ENCODE measurements around the gene GTF2H3. TPM values are rescaled to one million over a fixed set of nuclear protein-coding genes. Genes with fewer than 3 reads are reported as not detected.

The GTF2H3 gene
- total and polyA plus RNA-seq, 2 experiments from 2014 or later: 10.5 to 27.7 TPM

DNA sequence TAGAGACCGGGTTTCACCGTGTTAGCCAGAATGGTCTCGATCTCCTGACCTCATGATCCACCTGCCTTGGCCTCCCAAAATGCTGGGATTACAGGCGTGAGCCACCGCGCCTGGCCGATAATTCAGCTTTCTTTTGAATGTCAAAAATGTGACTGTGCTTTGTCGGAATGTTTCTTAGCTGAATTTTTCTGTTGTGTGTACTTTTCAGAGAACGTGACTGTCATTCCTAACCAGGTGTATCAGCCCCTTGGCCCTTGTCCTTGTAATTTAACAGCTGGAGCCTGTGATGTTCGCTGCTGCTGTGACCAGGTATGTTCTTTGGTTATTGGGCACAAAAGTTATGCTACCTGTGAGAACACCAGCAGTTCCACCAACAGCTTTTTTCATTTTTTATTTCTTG lies 45.4 kb downstream of the GTF2H3 start (continued):
- no peak for TF ChIP-seq ZNF462 (CRISPR knock-in tag; IDR thresholded peaks at IDR 0.05)
- TF ChIP-seq ZNF114 (CRISPR knock-in tag; IDR thresholded peaks at IDR 0.05): no peak

DNA sequence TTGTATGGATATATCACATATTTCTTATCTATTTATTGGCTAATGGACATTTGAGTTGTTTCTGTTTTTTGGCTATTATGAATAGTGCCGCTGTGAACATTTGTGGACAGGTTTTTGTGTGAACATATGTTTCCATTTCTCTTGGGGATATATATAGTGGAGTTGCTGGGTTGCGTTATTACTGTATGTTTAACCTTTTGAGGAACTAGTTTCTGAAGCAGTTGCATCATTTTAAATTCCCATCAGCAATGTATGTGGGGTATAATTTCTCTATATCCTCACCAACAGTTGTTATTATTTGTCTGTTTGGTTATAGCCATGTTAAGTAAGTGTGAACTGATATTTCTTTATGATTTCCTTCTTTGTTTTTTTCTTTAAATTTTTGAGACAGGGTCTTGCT lies 48.0 kb downstream of the GTF2H3 start:
- no peaks in the 10 kb centered on the region for H3K9me3 Mint-ChIP-seq
- H4K20me1 ChIP-seq (replicated peaks; ENCODE audit: insufficient read depth): no peaks in the 10 kb centered on the region
- H3K27me3 Mint-ChIP-seq (ENCODE audit: insufficient read depth, low read depth, poor library complexity): no peaks in the 10 kb centered on the region
- DNase-seq (ENCODE audit: low spot score) (no peak), ATAC-seq (no peak)
- H3K79me2 ChIP-seq (replicated peaks; ENCODE audit: insufficient read depth): no peaks in the 10 kb centered on the region
- H3K27ac ChIP-seq (ENCODE audit: low read depth): no peak overlapping the region
- no peaks in the 10 kb centered on the region for H3K36me3 ChIP-seq (ENCODE audit: insufficient read depth)
- H2AFZ ChIP-seq: no peak overlapping the region
- H3K4me2 ChIP-seq: no peak overlapping the region
- H3K27ac Mint-ChIP-seq: no peak overlapping the region
- H3K4me1 ChIP-seq (ENCODE audit: insufficient read depth): no peaks in the 10 kb centered on the region
- no peaks in the 10 kb centered on the region for H3K9me2 ChIP-seq (ENCODE audit: insufficient read depth)
- peaks cover under 1% of the 10 kb centered on the region; the same call in 2 of the 3 replicates for H3K36me3 Mint-ChIP-seq (ENCODE audit: low read depth)
- no peaks in the 10 kb centered on the region for H3K4me1 Mint-ChIP-seq
- no peak overlapping the region for H3K4me3 ChIP-seq
- H3K27me3 ChIP-seq (ENCODE audit: insufficient read depth): no peaks in the 10 kb centered on the region
- no peaks in the 10 kb centered on the region for H3F3A ChIP-seq (replicated peaks; ENCODE audit: low read depth)
- H3K4me3 Mint-ChIP-seq: no peak overlapping the region
- TF ChIP-seq EZH2 (IDR thresholded peaks at IDR 0.05; ENCODE audit: low read depth, unreplicated experiment): no peak
- no peak for TF ChIP-seq CREB1 (CRISPR knock-in tag; IDR thresholded peaks at IDR 0.05; ENCODE audit: low read depth)
- TF ChIP-seq ZNF114 (CRISPR knock-in tag; IDR thresholded peaks at IDR 0.05): no peak
- no peak for TF ChIP-seq JUNB (IDR thresholded peaks at IDR 0.05; ENCODE audit: unreplicated experiment)
- TF ChIP-seq POLR2AphosphoS5 (IDR thresholded peaks at IDR 0.05; ENCODE audit: low read depth): no peak
- no peak for TF ChIP-seq CTCF (conservative IDR thresholded peaks at IDR 0.05; ENCODE audit: low read depth in 2 of 2)
- no peak for TF ChIP-seq ZNF331 (CRISPR knock-in tag; IDR thresholded peaks at IDR 0.05; ENCODE audit: low read depth)
- no peak for TF ChIP-seq NANOG (IDR thresholded peaks at IDR 0.05; ENCODE audit: borderline replicate concordance)
- no peak for TF ChIP-seq STAT1 (IDR thresholded peaks at IDR 0.05; ENCODE audit: unreplicated experiment)
- TF ChIP-seq, protein P1, sequence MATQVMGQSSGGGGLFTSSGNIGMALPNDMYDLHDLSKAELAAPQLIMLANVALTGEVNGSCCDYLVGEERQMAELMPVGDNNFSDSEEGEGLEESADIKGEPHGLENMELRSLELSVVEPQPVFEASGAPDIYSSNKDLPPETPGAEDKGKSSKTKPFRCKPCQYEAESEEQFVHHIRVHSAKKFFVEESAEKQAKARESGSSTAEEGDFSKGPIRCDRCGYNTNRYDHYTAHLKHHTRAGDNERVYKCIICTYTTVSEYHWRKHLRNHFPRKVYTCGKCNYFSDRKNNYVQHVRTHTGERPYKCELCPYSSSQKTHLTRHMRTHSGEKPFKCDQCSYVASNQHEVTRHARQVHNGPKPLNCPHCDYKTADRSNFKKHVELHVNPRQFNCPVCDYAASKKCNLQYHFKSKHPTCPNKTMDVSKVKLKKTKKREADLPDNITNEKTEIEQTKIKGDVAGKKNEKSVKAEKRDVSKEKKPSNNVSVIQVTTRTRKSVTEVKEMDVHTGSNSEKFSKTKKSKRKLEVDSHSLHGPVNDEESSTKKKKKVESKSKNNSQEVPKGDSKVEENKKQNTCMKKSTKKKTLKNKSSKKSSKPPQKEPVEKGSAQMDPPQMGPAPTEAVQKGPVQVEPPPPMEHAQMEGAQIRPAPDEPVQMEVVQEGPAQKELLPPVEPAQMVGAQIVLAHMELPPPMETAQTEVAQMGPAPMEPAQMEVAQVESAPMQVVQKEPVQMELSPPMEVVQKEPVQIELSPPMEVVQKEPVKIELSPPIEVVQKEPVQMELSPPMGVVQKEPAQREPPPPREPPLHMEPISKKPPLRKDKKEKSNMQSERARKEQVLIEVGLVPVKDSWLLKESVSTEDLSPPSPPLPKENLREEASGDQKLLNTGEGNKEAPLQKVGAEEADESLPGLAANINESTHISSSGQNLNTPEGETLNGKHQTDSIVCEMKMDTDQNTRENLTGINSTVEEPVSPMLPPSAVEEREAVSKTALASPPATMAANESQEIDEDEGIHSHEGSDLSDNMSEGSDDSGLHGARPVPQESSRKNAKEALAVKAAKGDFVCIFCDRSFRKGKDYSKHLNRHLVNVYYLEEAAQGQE (IDR thresholded peaks at IDR 0.05; ENCODE audit: unreplicated experiment): no peak

Data from GM23338 (cell line).